Uterus (tissue), 2 donors: ENCODE data around the gene PLCL1.

Experiments used
- POLR2A ChIP-seq, 2 donors: fragments of 450-650 bp; IDR thresholded peaks; one replicate each; pipeline ENCODE4 v1.6.1; 2016; ENCODE audit warnings: antibody characterized with exemption in 2 of 2, mild to moderate bottlenecking in 1 of 2, moderate library complexity in 1 of 2
- TF ChIP-seq, protein P1 (sequence below), 4 experiments: fragments of 200-600 bp in 2 of 4; fragments of 450-650 bp in 2 of 4; sonication (generic) in 2 of 4; IDR thresholded peaks; one replicate each; pipeline ENCODE4 v1.5.1; 2016 to 2019; ENCODE audit warnings: antibody characterized with exemption in 4 of 4, mild to moderate bottlenecking in 2 of 4, moderate library complexity in 1 of 4

DNA sequence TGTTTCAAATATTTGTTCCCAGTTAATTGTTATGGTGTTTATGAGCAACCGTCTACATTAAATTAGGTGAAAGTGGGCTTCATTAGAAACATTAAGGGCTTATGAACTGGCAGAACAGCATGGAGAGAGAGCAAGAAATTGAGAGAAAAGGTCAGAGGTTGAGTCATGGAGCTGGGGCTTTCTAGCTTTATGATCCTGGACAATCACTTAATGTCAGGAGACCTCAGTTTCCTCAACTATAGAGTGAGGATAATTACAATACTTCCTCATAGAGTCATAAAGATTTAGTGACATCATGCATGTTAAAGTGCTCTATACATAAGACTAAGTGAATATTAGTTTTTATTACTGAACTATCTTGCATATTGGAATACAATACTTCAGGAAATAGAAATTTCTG is 83.9 kb downstream of the PLCL1 start:
- TF ChIP-seq POLR2A (IDR thresholded peaks at IDR 0.05), result no peak
- TF ChIP-seq, protein P1, sequence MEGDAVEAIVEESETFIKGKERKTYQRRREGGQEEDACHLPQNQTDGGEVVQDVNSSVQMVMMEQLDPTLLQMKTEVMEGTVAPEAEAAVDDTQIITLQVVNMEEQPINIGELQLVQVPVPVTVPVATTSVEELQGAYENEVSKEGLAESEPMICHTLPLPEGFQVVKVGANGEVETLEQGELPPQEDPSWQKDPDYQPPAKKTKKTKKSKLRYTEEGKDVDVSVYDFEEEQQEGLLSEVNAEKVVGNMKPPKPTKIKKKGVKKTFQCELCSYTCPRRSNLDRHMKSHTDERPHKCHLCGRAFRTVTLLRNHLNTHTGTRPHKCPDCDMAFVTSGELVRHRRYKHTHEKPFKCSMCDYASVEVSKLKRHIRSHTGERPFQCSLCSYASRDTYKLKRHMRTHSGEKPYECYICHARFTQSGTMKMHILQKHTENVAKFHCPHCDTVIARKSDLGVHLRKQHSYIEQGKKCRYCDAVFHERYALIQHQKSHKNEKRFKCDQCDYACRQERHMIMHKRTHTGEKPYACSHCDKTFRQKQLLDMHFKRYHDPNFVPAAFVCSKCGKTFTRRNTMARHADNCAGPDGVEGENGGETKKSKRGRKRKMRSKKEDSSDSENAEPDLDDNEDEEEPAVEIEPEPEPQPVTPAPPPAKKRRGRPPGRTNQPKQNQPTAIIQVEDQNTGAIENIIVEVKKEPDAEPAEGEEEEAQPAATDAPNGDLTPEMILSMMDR (IDR thresholded peaks at IDR 0.05), result no peak
